ENCODE data around the gene PSMC6.

Gene PSMC6

GRCh38 chr14:52693532-52693931 lies 13.5 kb upstream of the PSMC6 start:
- no peak for ATAC-seq
- TF ChIP-seq ISL1 (CRISPR knock-in tag; IDR thresholded peaks at IDR 0.05) (no peak), GLIS3 (CRISPR knock-in tag; IDR thresholded peaks at IDR 0.05) (no peak), TOX (CRISPR knock-in tag; IDR thresholded peaks at IDR 0.05; ENCODE audit: borderline replicate concordance) (no peak), SNAI2 (CRISPR knock-in tag; IDR thresholded peaks at IDR 0.05) (no peak), TSHZ2 (CRISPR knock-in tag; IDR thresholded peaks at IDR 0.05) (no peak), ZNF70 (CRISPR knock-in tag; IDR thresholded peaks at IDR 0.05) (no peak), PPARA (CRISPR knock-in tag; IDR thresholded peaks at IDR 0.05; ENCODE audit: borderline replicate concordance) (no peak), ZC3H10 (CRISPR knock-in tag; IDR thresholded peaks at IDR 0.05) (no peak), OSR1 (CRISPR knock-in tag; IDR thresholded peaks at IDR 0.05) (no peak), BACH2 (CRISPR knock-in tag; IDR thresholded peaks at IDR 0.05; ENCODE audit: borderline replicate concordance) (no peak), ZNF565 (CRISPR knock-in tag; conservative IDR thresholded peaks at IDR 0.05; ENCODE audit: low read depth) (no peak), ZFP3 (CRISPR knock-in tag; IDR thresholded peaks at IDR 0.05) (no peak)
- TF ChIP-seq, protein P1, sequence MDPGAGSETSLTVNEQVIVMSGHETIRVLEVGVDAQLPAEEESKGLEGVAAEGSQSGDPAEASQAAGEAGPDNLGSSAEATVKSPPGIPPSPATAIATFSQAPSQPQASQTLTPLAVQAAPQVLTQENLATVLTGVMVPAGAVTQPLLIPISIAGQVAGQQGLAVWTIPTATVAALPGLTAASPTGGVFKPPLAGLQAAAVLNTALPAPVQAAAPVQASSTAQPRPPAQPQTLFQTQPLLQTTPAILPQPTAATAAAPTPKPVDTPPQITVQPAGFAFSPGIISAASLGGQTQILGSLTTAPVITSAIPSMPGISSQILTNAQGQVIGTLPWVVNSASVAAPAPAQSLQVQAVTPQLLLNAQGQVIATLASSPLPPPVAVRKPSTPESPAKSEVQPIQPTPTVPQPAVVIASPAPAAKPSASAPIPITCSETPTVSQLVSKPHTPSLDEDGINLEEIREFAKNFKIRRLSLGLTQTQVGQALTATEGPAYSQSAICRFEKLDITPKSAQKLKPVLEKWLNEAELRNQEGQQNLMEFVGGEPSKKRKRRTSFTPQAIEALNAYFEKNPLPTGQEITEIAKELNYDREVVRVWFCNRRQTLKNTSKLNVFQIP (CRISPR knock-in tag; IDR thresholded peaks at IDR 0.05; ENCODE audit: borderline replicate concordance, low read depth), result no peak

GRCh38 chr14:52694761-52695480 lies 12.1 kb upstream of the PSMC6 start:
- peak; percentile 59 for ATAC-seq
- no peak for TF ChIP-seq ESRRG (CRISPR knock-in tag; IDR thresholded peaks at IDR 0.05)
- no peak for TF ChIP-seq CSRNP3 (CRISPR knock-in tag; IDR thresholded peaks at IDR 0.05)
- TF ChIP-seq TSHZ2 (CRISPR knock-in tag; IDR thresholded peaks at IDR 0.05), result no peak
- no peak for TF ChIP-seq PATZ1 (CRISPR knock-in tag; IDR thresholded peaks at IDR 0.05; ENCODE audit: borderline replicate concordance)
- no peak for TF ChIP-seq ZC3H10 (CRISPR knock-in tag; IDR thresholded peaks at IDR 0.05)
- TF ChIP-seq BACH2 (CRISPR knock-in tag; IDR thresholded peaks at IDR 0.05; ENCODE audit: borderline replicate concordance), result no peak
- no peak for TF ChIP-seq ZNF565 (CRISPR knock-in tag; conservative IDR thresholded peaks at IDR 0.05; ENCODE audit: low read depth)
- TF ChIP-seq TOX (CRISPR knock-in tag; IDR thresholded peaks at IDR 0.05; ENCODE audit: borderline replicate concordance), result no peak
- no peak for TF ChIP-seq RARB (CRISPR knock-in tag; IDR thresholded peaks at IDR 0.05)

GRCh38 chr14:52695481-52696091 lies 11.4 kb upstream of the PSMC6 start, which contains the start of gene ERO1A:
TSS of gene ERO1A (minus strand) at chr14:52695558. CDS start at chr14:52695481, 77 bp downstream.
- peak; percentile 87 for ATAC-seq
- no peak for TF ChIP-seq ZFP30 (CRISPR knock-in tag; IDR thresholded peaks at IDR 0.05)
- TF ChIP-seq RARB (CRISPR knock-in tag; IDR thresholded peaks at IDR 0.05), result no peak
- peak; percentile 57; the same call in 1 of the 2 replicates for TF ChIP-seq PATZ1 (CRISPR knock-in tag; IDR thresholded peaks at IDR 0.05; ENCODE audit: borderline replicate concordance)
